ENCODE results near the gene SMYD3. TPM values are rescaled to one million over a fixed set of nuclear protein-coding genes. Genes with fewer than 3 reads are reported as not detected.

SMYD3 gene
- total and polyA plus RNA-seq, 10 donors, result 12.5 to 33.1 (median 21.0) TPM

GRCh38 chr1:246170574-246171261, 336.4 kb downstream of the SMYD3 start:
- Histone ChIP-seq H3K4me1 (no peaks in the 10 kb centered on the region), H3K4me3 (no peak overlapping the region), H3K27me3 (replicated peaks in 1 of 7) (no peaks in the 10 kb centered on the region), H3K9me3 (no peaks in the 10 kb centered on the region), H3K36me3 (no peaks in the 10 kb centered on the region), H3K27ac (no peak overlapping the region)
- intact Hi-C loops (cut with DNase I; ENCODE audit: low total_unique reads), result no loop called here
- TF ChIP-seq CTCF (IDR thresholded peaks at IDR 0.05 in 8 of 11, conservative IDR thresholded peaks at IDR 0.05 in 3 of 11) (no peak), POLR2AphosphoS5 (IDR thresholded peaks at IDR 0.05) (no peak), POLR2A (IDR thresholded peaks at IDR 0.05) (no peak)
- 87 to 95% (median 93%) methylated on average over 8 of the region's 8 CpGs for WGBS, 5 donors
- DNase-seq, result no peak

GRCh38 chr1:246169486-246169885, 337.6 kb downstream of the SMYD3 start:
- TF ChIP-seq POLR2AphosphoS5 (IDR thresholded peaks at IDR 0.05) (no peak), POLR2A (IDR thresholded peaks at IDR 0.05) (no peak), CTCF (IDR thresholded peaks at IDR 0.05 in 8 of 11, conservative IDR thresholded peaks at IDR 0.05 in 3 of 11) (no peak)
- Histone ChIP-seq H3K9me3 (no peaks in the 10 kb centered on the region), H3K27me3 (replicated peaks in 1 of 7) (no peaks in the 10 kb centered on the region), H3K4me3 (no peak overlapping the region), H3K36me3 (no peaks in the 10 kb centered on the region), H3K27ac (no peak overlapping the region), H3K4me1 (no peaks in the 10 kb centered on the region)
- intact Hi-C loops (cut with DNase I; ENCODE audit: low total_unique reads), result no loop called here
- WGBS, 5 donors, result 92 to 99% (median 98%) methylated on average over 8 of the region's 8 CpGs
- DNase-seq, result no peak

- 77 to 87% (median 84%) methylated on average over 5 of the region's 5 CpGs for WGBS, 5 donors
- intact Hi-C loops (cut with DNase I; ENCODE audit: low total_unique reads), result no loop called here
- no peaks in the 10 kb centered on the region for H3K4me1 ChIP-seq
- no peak overlapping the region for H3K27ac ChIP-seq
- no peaks in the 10 kb centered on the region for H3K9me3 ChIP-seq
- H3K4me3 ChIP-seq, result no peak overlapping the region
- no peaks in the 10 kb centered on the region for H3K27me3 ChIP-seq (replicated peaks in 1 of 7)
- TF ChIP-seq POLR2A (IDR thresholded peaks at IDR 0.05) (no peak), CTCF (IDR thresholded peaks at IDR 0.05 in 8 of 11, conservative IDR thresholded peaks at IDR 0.05 in 3 of 11) (no peak), POLR2AphosphoS5 (IDR thresholded peaks at IDR 0.05) (no peak)
- H3K36me3 ChIP-seq, result no peaks in the 10 kb centered on the region
- DNase-seq, result no peak
Measured at GRCh38 chr1:246169019-246169418, 338.1 kb downstream of the SMYD3 start.

GRCh38 chr1:246166841-246167240, 340.2 kb downstream of the SMYD3 start:
- WGBS, 5 donors, result 92 to 98% (median 96%) methylated on average over 11 of the region's 11 CpGs
- intact Hi-C loops (cut with DNase I; ENCODE audit: low total_unique reads), result no loop called here
- TF ChIP-seq POLR2AphosphoS5 (IDR thresholded peaks at IDR 0.05) (no peak), POLR2A (IDR thresholded peaks at IDR 0.05) (no peak), CTCF (IDR thresholded peaks at IDR 0.05 in 8 of 11, conservative IDR thresholded peaks at IDR 0.05 in 3 of 11) (no peak)

More at GRCh38 chr1:246166841-246167240, 340.2 kb downstream of the SMYD3 start:
- no peaks in the 10 kb centered on the region for H3K36me3 ChIP-seq
- no peak for DNase-seq
- H3K9me3 ChIP-seq, result no peaks in the 10 kb centered on the region
- no peaks in the 10 kb centered on the region for H3K27me3 ChIP-seq (replicated peaks in 1 of 7)
- H3K4me3 ChIP-seq, result no peak overlapping the region
- H3K4me1 ChIP-seq, result no peaks in the 10 kb centered on the region
- no peak overlapping the region for H3K27ac ChIP-seq

Measured in spleen (tissue), 11 donors.